Measurements from ENCODE around the gene RLN3.
"Not testable (repeated sequence)": the region's sequence is repeated elsewhere in the genome, so short reads cannot be mapped to it uniquely, and the experiment has no call there.

RLN3 gene

DNA sequence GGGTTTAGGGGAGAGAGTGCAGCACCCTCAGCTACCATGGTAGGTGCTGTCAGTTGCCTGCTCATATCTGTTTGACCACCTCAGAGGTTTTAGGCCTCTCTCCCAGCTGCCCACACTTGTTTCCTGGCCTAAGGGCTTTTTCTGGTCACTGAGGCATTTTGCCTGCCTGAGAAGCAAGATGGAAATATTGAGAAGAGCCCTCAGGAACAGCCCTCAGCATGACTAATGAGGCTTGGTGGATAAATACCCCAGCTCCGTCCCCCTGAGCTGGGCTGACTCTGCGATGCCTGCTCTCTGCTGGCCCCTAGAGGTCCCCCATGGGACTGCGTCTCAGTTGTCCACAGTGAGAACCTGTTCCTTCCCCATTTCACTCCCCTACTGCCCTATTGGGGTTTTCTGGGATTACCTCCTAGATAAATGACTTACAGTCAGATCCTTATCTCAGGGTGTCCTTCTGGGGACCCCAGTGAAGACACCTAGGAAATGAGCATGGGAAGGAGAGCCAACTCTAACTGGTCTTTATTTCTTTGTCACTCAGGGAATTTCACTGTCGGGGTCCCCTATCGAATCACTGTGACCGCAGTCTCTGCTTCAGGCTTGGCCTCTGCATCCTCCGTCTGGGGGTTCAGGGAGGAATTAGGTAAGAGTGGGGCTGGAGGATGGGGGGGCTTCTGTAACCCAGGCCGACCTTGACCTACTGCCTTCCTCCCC, 20.6 kb downstream of the RLN3 start:
- H3K4me3 ChIP-seq (ENCODE audit: low read length) = no peak overlapping the region
- DNase-seq (ENCODE audit: low read depth, low spot score) = peak; percentile 35

DNA sequence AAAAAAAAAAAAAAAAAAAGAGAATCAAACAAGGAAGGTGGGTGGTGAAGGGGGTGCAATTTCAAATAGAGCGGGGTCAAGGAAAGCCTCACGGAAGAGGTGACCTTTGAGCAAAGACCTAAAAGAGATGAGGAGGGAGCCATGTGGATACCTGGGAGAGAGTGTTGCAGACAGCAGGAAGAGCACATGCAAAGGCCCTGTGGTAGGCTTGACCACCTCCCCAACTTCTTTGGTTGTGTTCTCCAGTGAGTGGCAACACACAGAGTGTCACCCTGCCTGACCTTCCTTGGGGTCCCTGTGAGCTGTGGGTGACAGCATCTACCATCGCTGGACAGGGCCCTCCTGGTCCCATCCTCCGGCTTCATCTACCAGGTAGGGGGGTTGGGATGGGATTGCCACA, 22.6 kb downstream of the RLN3 start:
- DNase-seq (ENCODE audit: low read depth, low spot score) = no peak
- no peak overlapping the region for H3K4me3 ChIP-seq (ENCODE audit: low read length)

GRCh38 chr19:14050961-14051360, 23.0 kb downstream of the RLN3 start:
- not testable (repeated sequence) for DNase-seq (ENCODE audit: low read depth, low spot score); H3K4me3 ChIP-seq (ENCODE audit: low read length)

GRCh38 chr19:14051980-14052379, 24.0 kb downstream of the RLN3 start:
- DNase-seq (ENCODE audit: low read depth, low spot score) = no peak

DNA sequence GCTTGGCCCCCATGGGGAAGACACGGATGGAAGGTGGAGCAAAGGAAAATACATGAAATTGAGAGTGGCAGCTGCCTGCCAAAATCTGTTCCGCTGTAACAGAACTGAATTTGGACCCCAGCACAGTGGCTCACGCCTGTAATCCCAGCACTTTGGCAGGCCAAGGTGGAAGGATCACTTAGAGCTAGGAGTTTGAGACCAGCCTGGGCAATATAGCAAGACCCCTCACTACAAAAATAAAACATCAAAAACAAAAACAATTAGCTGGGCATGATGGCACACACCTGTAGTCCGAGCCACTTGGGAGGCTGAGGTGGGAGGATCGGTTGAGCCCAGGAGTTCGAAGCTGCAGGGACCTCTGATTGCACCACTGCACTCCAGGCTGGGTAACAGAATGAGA, 24.5 kb downstream of the RLN3 start:
- H3K4me3 ChIP-seq (ENCODE audit: low read length) = no peak overlapping the region
- DNase-seq (ENCODE audit: low read depth, low spot score) = no peak

More at GRCh38 chr19:14051980-14052379, 24.0 kb downstream of the RLN3 start:
- H3K4me3 ChIP-seq (ENCODE audit: low read length) = no peak overlapping the region

DNA sequence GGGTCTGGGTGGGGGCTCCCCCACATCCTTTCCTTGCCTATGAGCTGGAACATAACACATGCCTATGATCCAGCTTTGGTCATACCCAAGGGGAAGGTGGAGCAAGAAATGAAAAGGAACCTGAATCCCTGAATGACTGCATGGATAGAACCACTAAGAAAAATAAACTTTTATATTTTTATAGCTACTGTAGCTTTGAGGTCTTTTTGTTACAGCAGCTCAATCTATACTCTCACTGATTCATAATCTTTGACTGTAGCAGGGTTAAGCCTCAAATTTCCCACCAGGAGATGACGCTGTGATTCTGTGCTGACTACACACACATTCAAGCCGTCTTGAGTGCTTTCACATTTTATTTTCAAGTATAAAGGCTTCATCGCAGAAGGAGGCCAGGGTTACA, 25.1 kb downstream of the RLN3 start:
- H3K4me3 ChIP-seq (ENCODE audit: low read length) = no peak overlapping the region
- no peak for DNase-seq (ENCODE audit: low read depth, low spot score)

DNA sequence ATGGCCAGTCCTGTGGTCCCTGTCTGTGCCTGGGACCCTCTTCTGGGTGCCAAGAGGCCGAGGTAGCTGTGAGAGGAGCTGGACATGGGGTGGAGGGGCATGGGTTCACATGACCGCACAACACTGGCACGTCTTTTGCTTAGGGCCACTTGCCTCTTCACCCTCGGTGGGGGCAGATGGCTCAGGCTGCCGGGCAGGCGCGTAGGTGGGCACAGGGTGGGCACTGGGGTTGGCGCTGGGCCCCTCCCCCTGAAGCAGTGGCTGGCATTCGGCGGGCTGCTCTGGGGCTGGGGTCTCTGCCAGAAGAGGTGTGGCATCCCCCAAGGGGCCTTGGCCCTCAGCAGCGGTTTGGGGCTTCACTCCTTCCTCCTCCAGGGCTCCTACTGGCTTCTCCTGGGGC, 25.6 kb downstream of the RLN3 start:
- no peak for DNase-seq (ENCODE audit: low read depth, low spot score)
- no peak overlapping the region for H3K4me3 ChIP-seq (ENCODE audit: low read length)

DNA sequence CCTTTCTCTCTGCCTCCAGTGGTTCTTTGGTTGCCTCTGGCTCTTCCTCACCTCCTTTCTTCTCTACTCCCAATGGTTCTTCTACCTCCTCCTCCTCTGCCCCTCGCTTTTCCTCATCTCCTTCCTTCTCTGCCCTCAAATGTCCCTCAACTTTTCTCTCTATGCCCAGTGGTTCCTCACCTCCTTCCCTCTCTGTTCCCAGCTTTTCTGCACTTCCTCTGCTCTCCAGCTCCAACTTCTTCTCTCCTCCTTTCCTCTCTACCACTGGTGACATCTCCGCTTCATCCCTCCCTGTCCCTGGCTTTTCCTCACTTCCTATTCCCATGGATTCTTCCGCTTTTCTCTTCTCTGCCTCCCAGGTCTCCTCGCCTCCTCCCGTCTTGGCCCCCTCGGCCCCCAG, 26.2 kb downstream of the RLN3 start:
- H3K4me3 ChIP-seq (ENCODE audit: low read length) = no peak overlapping the region
- DNase-seq (ENCODE audit: low read depth, low spot score) = no peak

GRCh38 chr19:14054721-14055120, 26.8 kb downstream of the RLN3 start:
- no peak for DNase-seq (ENCODE audit: low read depth, low spot score)
- no peak overlapping the region for H3K4me3 ChIP-seq (ENCODE audit: low read length)

GRCh38 chr19:14055396-14055795, 27.4 kb downstream of the RLN3 start:
- no peak overlapping the region for H3K4me3 ChIP-seq (ENCODE audit: low read length)
- DNase-seq (ENCODE audit: low read depth, low spot score) = no peak

GRCh38 chr19:14056069-14056666, 28.2 kb downstream of the RLN3 start:
- no peak for DNase-seq (ENCODE audit: low read depth, low spot score)
- H3K4me3 ChIP-seq (ENCODE audit: low read length) = no peak overlapping the region

GRCh38 chr19:14056741-14057356, 28.9 kb downstream of the RLN3 start:
- H3K4me3 ChIP-seq (ENCODE audit: low read length) = no peak overlapping the region
- no peak for DNase-seq (ENCODE audit: low read depth, low spot score)

GRCh38 chr19:14058182-14059092, 30.5 kb downstream of the RLN3 start:
- no peak overlapping the region; the same call in 1 of the 2 replicates for H3K4me3 ChIP-seq (ENCODE audit: low read length)

GRCh38 chr19:14059093-14059480, 31.1 kb downstream of the RLN3 start:
- DNase-seq (ENCODE audit: low read depth, low spot score) = no peak
- no peak overlapping the region for H3K4me3 ChIP-seq (ENCODE audit: low read length)

More at GRCh38 chr19:14058182-14059092, 30.5 kb downstream of the RLN3 start:
- no peak for DNase-seq (ENCODE audit: low read depth, low spot score)

DNA sequence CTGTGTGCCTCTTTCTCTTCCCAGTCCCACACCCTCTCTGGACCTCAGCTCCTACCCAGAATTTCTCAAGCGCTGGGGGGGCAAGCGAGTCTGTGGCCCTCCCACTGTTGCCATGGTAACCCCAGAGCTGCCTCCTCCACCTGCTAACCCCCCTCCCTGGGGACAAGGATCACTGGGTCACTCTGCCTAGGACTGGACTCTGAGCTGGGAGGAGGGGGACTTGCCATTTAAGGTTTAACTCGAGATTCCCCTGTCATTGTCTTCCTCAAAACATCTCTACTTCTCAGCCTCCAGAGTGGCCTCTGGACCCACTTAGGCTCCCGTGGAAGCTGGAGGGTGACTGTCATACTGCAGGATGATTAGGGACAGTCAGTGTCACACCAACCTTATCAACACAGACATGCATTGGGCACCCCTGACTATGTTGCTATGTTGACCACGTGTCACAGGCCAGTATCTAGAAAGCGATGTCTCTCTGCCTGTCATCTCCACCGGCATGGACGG, 31.8 kb downstream of the RLN3 start:
- DNase-seq (ENCODE audit: low read depth, low spot score) = no peak
- no peak overlapping the region for H3K4me3 ChIP-seq (ENCODE audit: low read length)

- DNase-seq (ENCODE audit: low read depth, low spot score) = no peak
- H3K4me3 ChIP-seq (ENCODE audit: low read length) = no peak overlapping the region
These were observed 33.3 kb downstream of the RLN3 start for GRCh38 chr19:14061081-14061749.

DNA sequence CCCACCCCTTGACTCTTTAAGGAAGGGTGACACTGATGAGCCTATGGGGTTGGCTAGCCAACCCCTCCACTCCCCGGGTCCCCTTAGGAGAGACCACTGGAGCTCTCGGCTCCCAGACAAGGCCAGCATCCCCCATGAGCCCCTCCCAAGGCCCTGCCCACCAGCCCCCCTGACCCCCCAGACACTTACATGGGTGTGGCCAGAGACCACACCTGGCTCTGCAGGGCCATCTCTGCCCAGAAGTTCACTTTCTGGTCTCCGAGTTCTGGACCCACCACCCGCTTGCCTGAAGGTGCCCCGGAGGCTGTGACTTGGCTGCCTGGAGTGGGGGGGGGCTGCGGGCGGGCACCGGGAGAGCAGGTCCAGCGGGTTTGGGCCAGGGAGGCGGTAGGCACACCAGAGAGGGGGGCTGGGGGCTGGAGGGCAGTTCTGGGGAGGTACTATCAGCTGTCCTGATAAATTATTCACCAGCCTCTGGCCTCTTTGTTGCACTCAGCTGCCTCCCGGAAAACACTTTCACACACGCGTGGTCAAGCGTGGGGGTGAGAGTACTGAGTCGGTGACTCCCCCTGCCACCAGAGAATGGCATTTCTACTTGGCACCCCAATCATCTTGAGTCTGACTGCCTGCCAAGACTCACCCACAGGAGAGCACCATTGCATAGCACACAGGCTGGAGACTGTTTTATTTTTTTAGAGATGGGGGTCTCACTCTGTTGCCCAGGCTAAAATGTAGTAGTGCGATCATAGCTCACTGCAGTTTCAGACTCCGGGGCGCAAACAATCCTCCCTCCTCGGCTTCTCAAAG, 34.0 kb downstream of the RLN3 start, which contains the start of gene PALM3:
TSS of gene PALM3 (minus strand) at position 326 of the 807 bp plus-strand sequence. CDS start at position 230, 96 bp downstream.
- no peak within 1 kb of the TSS for H3K4me3 ChIP-seq (ENCODE audit: low read length)
- DNase-seq (ENCODE audit: low read depth, low spot score) = no peak

DNA sequence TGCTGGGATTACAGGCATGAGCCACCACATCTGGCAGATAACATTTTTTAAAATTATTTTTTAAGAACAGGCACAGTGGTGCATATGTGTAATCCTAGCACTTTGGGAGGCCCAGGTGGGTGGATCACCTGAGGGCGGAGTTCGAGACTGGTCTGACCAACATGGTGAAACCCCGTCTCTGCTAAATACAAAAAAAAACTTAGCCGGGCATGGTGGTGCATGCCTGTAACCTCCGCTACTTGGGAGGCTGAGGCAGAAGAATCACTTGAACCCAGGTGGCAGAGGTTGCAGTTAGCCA, 34.6 kb downstream of the RLN3 start:
- H3K4me3 ChIP-seq (ENCODE audit: low read length) = no peak overlapping the region
- no peak for DNase-seq (ENCODE audit: low read depth, low spot score)

Measured in Jurkat, Clone E6-1 (cell line).